GM21529 (cell line): ENCODE measurements around the gene APOBEC3G.
"Not testable (repeated sequence)": the region's sequence is repeated elsewhere in the genome, so short reads cannot be mapped to it uniquely, and the experiment has no call there.

Experiments
- ATAC-seq: cut with Tn5 transposase; IDR thresholded peaks from one replicate; pipeline ENCODE4 v1.9.1; 2021; ENCODE audit not compliant: unreplicated experiment

The APOBEC3G gene

GRCh38 chr22:39066442-39067276 is 10.4 kb upstream of the APOBEC3G start:
- peak; percentile 48 for ATAC-seq

- ATAC-seq = no peak
Measured at GRCh38 chr22:39068033-39068785, 8.9 kb upstream of the APOBEC3G start.

- no peak for ATAC-seq
Measured at GRCh38 chr22:39070186-39070585, 6.9 kb upstream of the APOBEC3G start.

GRCh38 chr22:39072581-39072981 is 4.5 kb upstream of the APOBEC3G start:
- not testable (repeated sequence) for ATAC-seq

GRCh38 chr22:39073981-39074380 is 3.1 kb upstream of the APOBEC3G start:
- no peak for ATAC-seq

- ATAC-seq = not testable (repeated sequence)
Measured at GRCh38 chr22:39076155-39077025, 685 bp upstream of the APOBEC3G start.

- not testable (repeated sequence) for ATAC-seq
Measured at GRCh38 chr22:39077912-39078311, 837 bp downstream of the APOBEC3G start.

- no peak for ATAC-seq
Measured at GRCh38 chr22:39078329-39078728, 1.3 kb downstream of the APOBEC3G start.

- not testable (repeated sequence) for ATAC-seq
Measured at GRCh38 chr22:39079054-39079637, 2.1 kb downstream of the APOBEC3G start.

GRCh38 chr22:39080052-39080762 is 3.1 kb downstream of the APOBEC3G start:
- no peak for ATAC-seq

GRCh38 chr22:39081016-39081415 is 3.9 kb downstream of the APOBEC3G start:
- ATAC-seq = no peak

- ATAC-seq = no peak
Measured at GRCh38 chr22:39081598-39081997, 4.5 kb downstream of the APOBEC3G start.

- ATAC-seq = no peak
Measured at GRCh38 chr22:39083212-39084165, 6.4 kb downstream of the APOBEC3G start.

GRCh38 chr22:39084666-39085065 is 7.6 kb downstream of the APOBEC3G start:
- no peak for ATAC-seq

- ATAC-seq = no peak
Measured at GRCh38 chr22:39087098-39087497, 10.0 kb downstream of the APOBEC3G start.

- no peak for ATAC-seq
Measured at GRCh38 chr22:39087881-39088684, 11.0 kb downstream of the APOBEC3G start.

- ATAC-seq = no peak
Measured at GRCh38 chr22:39088685-39089032, 11.6 kb downstream of the APOBEC3G start.

- no peak for ATAC-seq
Measured at GRCh38 chr22:39089928-39090327, 12.9 kb downstream of the APOBEC3G start.
